ENCODE measurements around the gene IGSF23.

Gene IGSF23, protein sequence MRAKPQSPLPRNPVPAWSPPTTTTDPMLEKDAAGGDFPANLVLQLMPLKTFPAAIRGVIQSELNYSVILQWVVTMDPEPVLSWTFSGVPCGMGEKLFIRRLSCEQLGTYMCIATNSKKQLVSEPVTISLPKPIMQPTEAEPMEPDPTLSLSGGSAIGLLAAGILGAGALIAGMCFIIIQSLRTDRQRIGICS

GRCh38 chr19:44613295-44614178 is at the start of gene IGSF23:
Gene IGSF23 (plus strand): TSS chr19:44613563. CDS start chr19:44613646, 83 bp downstream.
- no peak for TF ChIP-seq CTCF (IDR thresholded peaks at IDR 0.05)

DNA sequence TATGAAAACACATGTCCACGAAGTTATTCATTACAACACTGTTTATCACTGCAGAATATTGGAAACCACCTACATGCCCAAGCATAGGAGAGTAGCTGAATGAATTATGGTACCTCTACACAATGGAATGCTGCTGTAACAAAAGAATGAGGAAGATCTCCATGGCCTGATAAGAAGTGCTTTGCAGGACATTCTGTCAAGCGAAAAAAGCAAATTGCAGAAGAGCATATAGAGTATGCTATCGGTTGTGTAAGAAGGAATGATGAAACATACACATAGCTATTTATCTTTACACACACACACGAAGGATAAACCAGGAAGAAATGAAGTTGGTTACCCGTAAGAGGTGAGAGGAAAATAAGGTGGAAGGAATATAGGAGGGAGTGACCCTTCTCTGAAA is 46.4 kb upstream of the IGSF23 start:
- no peak for TF ChIP-seq CTCF (IDR thresholded peaks at IDR 0.05)

DNA sequence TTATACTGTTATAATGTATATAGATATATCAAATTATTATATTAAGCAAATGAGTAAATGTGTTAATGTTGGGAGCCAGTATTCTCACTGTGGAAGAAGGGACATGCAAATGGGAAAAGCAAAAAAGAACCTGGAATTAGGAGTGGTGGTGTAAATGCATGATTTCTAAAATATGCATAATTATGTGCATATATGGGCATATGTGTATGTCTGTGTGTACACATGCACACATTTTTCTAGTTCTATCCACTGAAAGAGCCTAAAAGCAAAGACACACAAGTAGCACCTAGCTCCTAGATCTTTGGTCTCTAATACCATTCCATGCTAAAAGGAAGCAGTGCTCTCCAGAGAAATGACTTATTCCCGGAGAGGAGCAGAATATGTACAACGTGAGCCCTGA is 45.6 kb upstream of the IGSF23 start:
- TF ChIP-seq CTCF (IDR thresholded peaks at IDR 0.05), result no peak

DNA sequence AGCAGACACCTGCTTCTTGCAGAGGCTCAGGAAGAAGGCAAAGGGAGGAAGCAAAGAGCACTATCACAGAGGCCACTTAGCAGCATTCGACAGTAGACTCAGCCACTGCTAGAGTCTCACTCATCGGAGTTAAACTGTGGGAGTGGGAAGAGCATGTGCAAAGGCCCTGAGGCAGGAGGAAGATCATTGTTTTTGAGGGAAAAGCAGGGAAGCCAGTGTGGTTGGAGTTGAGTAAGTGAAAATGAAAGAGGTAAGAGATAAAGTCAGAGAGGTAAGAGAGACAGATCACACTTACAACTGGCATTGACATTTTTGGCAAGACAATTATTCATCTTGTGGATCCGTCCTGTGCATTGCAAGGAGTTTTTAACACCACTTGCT is 42.8 kb upstream of the IGSF23 start:
- no peak for TF ChIP-seq CTCF (IDR thresholded peaks at IDR 0.05)

DNA sequence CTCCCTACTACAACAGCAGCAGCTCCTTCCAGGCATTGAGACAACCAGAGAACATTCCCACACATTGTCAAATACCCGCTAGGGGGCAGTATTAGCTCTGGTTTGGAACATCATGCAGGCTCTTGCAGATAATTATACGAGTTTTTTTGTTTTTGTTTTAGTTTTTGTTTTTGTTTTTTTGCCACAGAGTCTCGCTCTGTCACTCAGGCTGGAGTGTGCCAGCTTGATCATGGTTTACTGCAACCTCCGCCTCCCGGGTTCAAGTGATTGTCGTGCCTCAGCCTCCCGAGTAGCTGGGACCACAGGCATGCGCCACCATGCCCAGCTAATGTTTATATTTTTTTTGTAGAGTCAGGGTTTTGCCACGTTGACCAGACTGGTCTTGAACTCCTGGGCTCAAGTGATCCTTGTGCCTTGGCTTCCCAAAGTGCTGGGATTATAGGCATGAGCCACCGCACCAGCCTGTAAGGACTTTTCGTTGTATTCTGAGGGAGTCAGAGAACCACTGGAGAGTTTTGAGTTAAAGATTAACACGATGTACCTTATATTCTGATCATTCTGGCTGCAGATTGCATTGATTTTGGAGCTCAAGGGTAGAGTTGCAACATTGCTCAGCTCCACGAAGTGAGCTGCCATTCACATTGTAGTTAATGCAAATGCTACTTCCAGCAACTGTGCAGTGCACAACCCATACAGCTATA is 42.2 kb upstream of the IGSF23 start:
- peak; percentile 57; the same call in 1 of the 2 replicates for TF ChIP-seq CTCF (IDR thresholded peaks at IDR 0.05)

GRCh38 chr19:44571830-44572580 is 41.4 kb upstream of the IGSF23 start:
- TF ChIP-seq CTCF (IDR thresholded peaks at IDR 0.05), result no peak

GRCh38 chr19:44572581-44572900 is 40.8 kb upstream of the IGSF23 start:
- TF ChIP-seq CTCF (IDR thresholded peaks at IDR 0.05), result no peak

Data from LNCAP (cell line).